Stimulated activated naive CD8-positive, alpha-beta T cell treated with anti-CD3 and anti-CD28 coated beads, Interleukin-15, Interleukin-2, amounts not matched to agents 100 ng/mL and 50 ng/mL, for 24 hours (primary cell): ENCODE measurements around the gene MGAT4A.

Experiments used
- H3K27ac Mint-ChIP-seq: one replicate; pipeline ENCODE4 v1.8.0; 2021; ENCODE audit warnings: mild to moderate bottlenecking, mixed read lengths
- H3K27me3 Mint-ChIP-seq: one replicate; pipeline ENCODE4 v1.8.0; 2021; ENCODE audit warnings: mixed read lengths
- H3K36me3 Mint-ChIP-seq: one replicate; pipeline ENCODE4 v1.8.0; 2021; ENCODE audit warnings: low read depth, mixed read lengths
- H3K4me1 Mint-ChIP-seq: one replicate; pipeline ENCODE4 v1.8.0; 2021; ENCODE audit warnings: low read depth, mixed read lengths
- H3K4me3 Mint-ChIP-seq: one replicate; pipeline ENCODE4 v1.8.0; 2021; ENCODE audit warnings: mild to moderate bottlenecking, mixed read lengths
- H3K9me3 Mint-ChIP-seq: one replicate; pipeline ENCODE4 v1.8.0; 2021; ENCODE audit warnings: mixed read lengths

The MGAT4A gene

DNA sequence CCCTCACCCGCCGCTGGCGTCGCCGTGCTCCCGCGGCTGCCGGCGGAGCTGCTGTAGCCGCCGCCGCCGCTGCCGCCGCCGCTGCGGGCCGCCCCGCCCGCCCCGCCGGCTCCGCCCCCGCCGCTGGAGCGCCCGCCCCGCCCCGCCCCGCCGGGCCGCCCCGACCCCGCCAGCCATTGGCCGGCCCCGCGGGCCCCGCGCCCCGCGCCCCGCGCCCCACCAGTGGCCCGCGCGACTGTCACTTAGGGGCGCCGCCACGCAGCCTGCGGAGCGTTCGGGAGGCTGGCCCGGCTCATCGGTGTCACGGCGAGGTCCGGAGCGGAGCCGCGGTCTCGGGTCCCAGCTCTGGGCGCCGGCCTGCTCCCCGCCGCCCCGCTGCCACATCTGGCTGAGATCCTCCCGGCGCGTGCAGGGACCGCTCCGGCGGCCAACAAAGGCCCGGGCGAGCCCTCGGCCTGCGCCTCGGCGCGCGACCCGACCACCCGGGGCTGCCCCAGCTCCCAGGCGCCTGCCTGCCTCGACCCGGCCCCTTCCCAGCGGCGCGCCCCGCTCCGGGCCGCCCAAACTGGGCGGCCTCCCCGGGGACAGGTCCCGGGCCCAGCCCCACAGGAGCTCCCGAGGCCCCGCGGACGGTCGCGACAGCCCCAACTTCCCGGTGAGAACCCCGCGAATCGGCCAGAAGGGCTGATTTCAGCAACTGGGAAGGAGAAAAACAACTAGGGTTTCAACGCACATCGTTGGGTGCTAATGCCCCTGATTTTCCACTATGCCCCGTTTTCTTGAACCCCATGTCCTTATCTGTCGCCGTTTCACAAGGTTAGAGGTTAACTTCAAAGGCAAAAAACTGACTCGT, at the start of gene MGAT4A:
MGAT4A (minus strand) TSS at position 92 of the 853 bp plus-strand sequence. CDS start 4,800 bp downstream, outside the sequence.
- no peaks in the 10 kb centered on the region for H3K9me3 Mint-ChIP-seq
- H3K4me3 Mint-ChIP-seq: peak within 1 kb of the TSS; percentile 93
- peak within 1 kb of the TSS; percentile 94 for H3K27ac Mint-ChIP-seq
- H3K27me3 Mint-ChIP-seq: no peaks in the 10 kb centered on the region
- no peaks in the 10 kb centered on the region for H3K36me3 Mint-ChIP-seq
- peaks cover 76% of the 10 kb centered on the region for H3K4me1 Mint-ChIP-seq

DNA sequence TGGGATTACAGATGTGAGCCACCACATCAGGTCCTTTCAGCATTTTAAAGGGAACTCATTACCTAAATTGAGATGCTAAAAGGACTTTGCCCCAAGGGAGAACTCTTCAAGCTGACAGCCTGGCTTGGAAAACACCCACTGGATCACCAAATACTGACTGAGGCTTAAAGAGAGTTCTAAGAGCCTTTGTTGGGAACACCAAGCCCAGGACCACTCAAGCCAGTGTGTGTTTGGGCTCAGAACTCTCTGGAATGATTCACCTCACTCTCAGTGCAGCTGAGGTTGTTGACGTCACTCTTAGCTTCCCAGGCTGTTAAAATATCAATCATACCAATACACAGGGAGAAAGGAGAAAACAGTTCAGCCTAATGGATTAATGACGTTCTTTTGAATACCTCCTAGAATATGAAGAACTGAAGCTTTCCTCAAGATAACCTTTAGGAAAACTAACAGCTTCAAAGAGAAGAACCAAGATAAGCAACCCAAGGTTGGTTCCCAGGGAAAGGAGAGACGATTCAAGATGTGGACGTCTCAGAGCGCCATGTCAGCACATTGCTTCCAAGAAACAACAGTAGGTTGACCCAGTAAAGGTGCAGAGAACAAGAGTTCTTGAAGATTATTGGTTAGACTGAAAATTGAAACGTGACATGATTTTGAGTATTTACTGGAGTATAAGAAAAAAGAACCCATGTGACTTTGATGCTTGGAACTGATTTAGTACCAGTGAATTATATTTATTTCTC, 48.0 kb upstream of the MGAT4A start:
- H3K27ac Mint-ChIP-seq: no peak overlapping the region
- peaks cover 5% of the 10 kb centered on the region for H3K36me3 Mint-ChIP-seq
- H3K27me3 Mint-ChIP-seq: no peaks in the 10 kb centered on the region
- H3K4me1 Mint-ChIP-seq: no peaks in the 10 kb centered on the region
- H3K9me3 Mint-ChIP-seq: peaks cover 10% of the 10 kb centered on the region
- H3K4me3 Mint-ChIP-seq: no peak overlapping the region

- H3K36me3 Mint-ChIP-seq: peaks cover 5% of the 10 kb centered on the region
- no peak overlapping the region for H3K4me3 Mint-ChIP-seq
These were observed 47.2 kb upstream of the MGAT4A start for GRCh38 chr2:98778151-98778550.

GRCh38 chr2:98777710-98778109, 46.8 kb upstream of the MGAT4A start:
- Mint-ChIP-seq H3K27me3 (no peaks in the 10 kb centered on the region), H3K4me1 (peaks cover 11% of the 10 kb centered on the region), H3K27ac (no peak overlapping the region), H3K9me3 (peaks cover 10% of the 10 kb centered on the region), H3K4me3 (no peak overlapping the region), H3K36me3 (peaks cover 5% of the 10 kb centered on the region)

More at GRCh38 chr2:98778151-98778550, 47.2 kb upstream of the MGAT4A start:
- Mint-ChIP-seq H3K9me3 (peaks cover 10% of the 10 kb centered on the region), H3K27me3 (no peaks in the 10 kb centered on the region), H3K4me1 (peaks cover 7% of the 10 kb centered on the region), H3K27ac (no peak overlapping the region)

DNA sequence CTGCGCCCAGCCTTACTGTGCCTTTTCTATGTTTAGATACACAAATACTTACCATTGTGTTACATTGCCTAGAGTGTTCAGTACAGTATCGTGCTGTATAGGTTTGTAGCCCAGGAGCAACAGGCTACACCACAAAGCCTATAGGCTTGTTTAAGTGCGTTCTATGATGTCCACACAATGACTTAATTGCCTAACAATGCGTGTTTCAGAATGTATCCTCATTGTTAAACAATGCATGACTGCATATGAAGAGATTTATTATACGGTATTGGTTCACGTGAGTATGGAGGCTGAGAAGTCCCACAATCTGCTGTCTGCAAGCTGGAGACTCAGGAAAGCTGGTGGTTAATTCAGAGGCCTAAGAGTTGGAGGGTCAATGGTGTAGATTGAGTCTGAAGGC, 46.1 kb upstream of the MGAT4A start:
- no peaks in the 10 kb centered on the region for H3K36me3 Mint-ChIP-seq

DNA sequence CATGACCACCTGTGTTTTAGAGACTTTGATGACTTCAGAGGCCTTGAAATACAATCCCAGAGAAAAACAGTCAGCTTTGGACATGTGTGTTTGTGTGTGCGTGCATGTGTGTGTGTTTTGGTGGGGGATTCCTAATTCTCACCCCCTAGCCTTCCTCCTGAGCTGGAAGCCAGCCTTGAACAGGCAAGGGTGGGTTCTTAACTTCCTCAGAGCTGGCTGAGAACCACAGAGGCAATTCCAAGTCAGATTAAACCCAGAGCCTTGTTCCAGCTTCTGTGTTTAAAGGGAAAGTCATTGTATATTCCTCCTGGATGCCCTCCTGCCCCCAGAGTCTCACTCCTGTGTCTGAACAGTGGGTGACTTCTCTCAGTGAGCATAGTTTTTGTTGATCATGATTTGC, 45.2 kb upstream of the MGAT4A start:
- no peaks in the 10 kb centered on the region for H3K9me3 Mint-ChIP-seq
- H3K27ac Mint-ChIP-seq: no peak overlapping the region
- no peaks in the 10 kb centered on the region for H3K27me3 Mint-ChIP-seq
- no peaks in the 10 kb centered on the region for H3K36me3 Mint-ChIP-seq
- no peak overlapping the region for H3K4me3 Mint-ChIP-seq
- H3K4me1 Mint-ChIP-seq: peaks cover 27% of the 10 kb centered on the region

More for the DNA sequence above, 46.1 kb upstream of the MGAT4A start:
- H3K9me3 Mint-ChIP-seq: peaks cover 5% of the 10 kb centered on the region
- H3K4me3 Mint-ChIP-seq: no peak overlapping the region
- peaks cover 17% of the 10 kb centered on the region for H3K4me1 Mint-ChIP-seq
- H3K27me3 Mint-ChIP-seq: no peaks in the 10 kb centered on the region
- H3K27ac Mint-ChIP-seq: no peak overlapping the region

GRCh38 chr2:98775146-98775986, 44.4 kb upstream of the MGAT4A start:
- no peaks in the 10 kb centered on the region for H3K36me3 Mint-ChIP-seq
- no peaks in the 10 kb centered on the region for H3K9me3 Mint-ChIP-seq
- H3K27me3 Mint-ChIP-seq: no peaks in the 10 kb centered on the region
- peaks cover 35% of the 10 kb centered on the region for H3K4me1 Mint-ChIP-seq
- no peak overlapping the region for H3K4me3 Mint-ChIP-seq
- H3K27ac Mint-ChIP-seq: no peak overlapping the region

DNA sequence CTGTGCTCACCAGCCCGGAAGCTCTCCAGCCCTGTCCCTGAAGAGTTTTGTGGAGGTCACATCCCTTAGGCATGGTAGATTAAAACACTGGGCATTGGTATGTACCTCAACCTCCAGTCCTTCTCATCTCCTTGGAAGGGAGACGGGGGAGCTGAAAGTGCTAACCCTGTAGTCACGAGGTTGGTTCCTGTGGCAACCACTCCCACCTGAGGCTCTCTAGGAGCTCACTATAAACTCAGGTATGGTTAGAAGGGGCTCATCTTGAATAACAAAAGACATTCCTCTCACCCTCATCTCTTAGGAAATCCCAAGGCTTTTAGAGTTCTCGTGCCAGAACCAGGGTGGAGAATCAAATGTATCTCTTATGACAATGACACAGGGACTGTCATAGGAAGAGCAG, 43.0 kb upstream of the MGAT4A start:
- Mint-ChIP-seq H3K36me3 (no peaks in the 10 kb centered on the region), H3K4me1 (peaks cover 49% of the 10 kb centered on the region), H3K27ac (no peak overlapping the region), H3K27me3 (no peaks in the 10 kb centered on the region), H3K4me3 (no peak overlapping the region), H3K9me3 (no peaks in the 10 kb centered on the region)

DNA sequence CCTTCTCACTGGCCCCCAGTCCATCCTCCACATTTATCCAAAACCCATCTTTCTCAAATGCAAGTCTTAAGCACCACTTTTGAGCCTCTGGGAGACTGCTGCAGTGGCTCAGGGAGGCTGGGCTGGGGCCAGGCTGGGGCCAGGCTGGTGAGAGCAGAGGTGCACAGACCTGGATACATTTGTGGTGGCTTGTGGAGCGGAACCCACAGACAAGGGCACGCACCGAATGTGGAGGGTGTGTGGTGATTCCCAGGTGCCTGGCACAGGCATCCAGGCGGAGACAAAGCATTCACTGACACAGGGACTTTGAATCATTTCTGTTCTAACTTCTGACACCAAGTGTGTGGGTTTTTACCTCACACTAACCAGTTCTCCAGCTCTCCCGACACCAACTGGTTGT, 42.2 kb upstream of the MGAT4A start:
- Mint-ChIP-seq H3K9me3 (no peaks in the 10 kb centered on the region), H3K4me1 (peaks cover 56% of the 10 kb centered on the region), H3K27ac (peak overlapping the region; percentile 18), H3K36me3 (no peaks in the 10 kb centered on the region), H3K27me3 (no peaks in the 10 kb centered on the region), H3K4me3 (no peak overlapping the region)

GRCh38 chr2:98772536-98772935, 41.6 kb upstream of the MGAT4A start:
- peak overlapping the region; percentile 84 for H3K4me3 Mint-ChIP-seq
- H3K27ac Mint-ChIP-seq: peak overlapping the region; percentile 18
- no peaks in the 10 kb centered on the region for H3K36me3 Mint-ChIP-seq
- H3K27me3 Mint-ChIP-seq: no peaks in the 10 kb centered on the region
- no peaks in the 10 kb centered on the region for H3K9me3 Mint-ChIP-seq
- H3K4me1 Mint-ChIP-seq: peaks cover 63% of the 10 kb centered on the region

DNA sequence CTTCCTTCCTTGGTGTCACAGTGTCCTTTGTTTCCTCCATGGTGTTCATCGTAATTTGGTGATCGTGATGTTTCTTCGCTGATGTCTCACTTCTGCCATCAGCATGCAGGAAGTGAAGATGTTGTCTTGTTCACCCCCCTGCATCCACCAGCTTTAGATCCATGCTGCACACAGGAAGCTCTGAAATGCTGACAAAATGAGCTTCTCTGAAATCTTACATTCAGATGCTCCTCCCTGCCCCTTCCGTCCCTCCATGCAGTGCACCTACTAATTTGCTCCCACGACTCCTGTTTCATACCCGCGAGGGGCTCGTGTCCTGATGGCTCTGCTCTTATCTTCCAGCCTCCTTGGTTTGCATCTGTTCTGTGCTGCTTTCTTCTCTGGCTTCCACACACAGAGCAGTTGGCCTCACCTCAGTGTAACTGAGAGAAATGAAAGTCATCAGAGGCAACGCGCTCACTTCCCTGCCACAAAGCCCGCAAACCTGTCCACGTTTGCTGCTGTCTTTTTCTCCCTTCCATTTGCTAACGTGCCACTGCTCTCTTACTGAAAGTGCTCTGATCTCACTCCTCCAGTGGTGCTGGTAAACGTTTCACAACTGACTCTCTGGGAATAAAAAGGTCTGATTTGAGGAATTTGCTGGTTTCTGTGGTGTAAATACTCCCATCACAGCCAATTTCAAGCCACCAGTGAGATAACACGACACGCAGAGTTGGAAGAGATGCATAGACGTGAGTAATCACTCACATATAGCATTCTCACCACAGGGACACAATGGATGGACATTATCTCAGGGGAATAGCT, 41.0 kb upstream of the MGAT4A start:
- Mint-ChIP-seq H3K9me3 (no peaks in the 10 kb centered on the region), H3K27ac (peak overlapping the region; percentile 95), H3K36me3 (no peaks in the 10 kb centered on the region), H3K4me3 (peak overlapping the region; percentile 84), H3K4me1 (peaks cover 69% of the 10 kb centered on the region), H3K27me3 (no peaks in the 10 kb centered on the region)

DNA sequence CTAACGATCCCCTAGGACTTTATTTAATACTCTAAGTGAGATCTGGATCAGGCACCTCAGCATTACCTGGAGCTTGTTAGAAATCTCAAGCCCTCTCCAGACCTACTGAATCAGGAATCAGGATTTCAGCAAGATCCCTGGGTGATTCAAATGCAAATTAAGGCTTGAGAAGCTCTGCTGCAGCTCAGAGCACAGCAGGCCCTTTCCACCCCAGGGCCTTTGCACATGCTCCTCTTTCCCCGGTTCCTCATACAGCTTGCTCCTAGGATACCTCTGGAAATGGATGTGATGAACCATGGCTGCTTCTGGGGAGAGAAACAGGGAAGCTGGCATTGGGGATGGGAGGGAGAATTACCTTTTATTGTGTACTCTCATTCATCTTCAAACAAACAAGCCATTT, 40.3 kb upstream of the MGAT4A start:
- Mint-ChIP-seq H3K4me3 (peak overlapping the region; percentile 84), H3K4me1 (peaks cover 76% of the 10 kb centered on the region), H3K9me3 (no peaks in the 10 kb centered on the region), H3K27me3 (no peaks in the 10 kb centered on the region), H3K27ac (peak overlapping the region; percentile 95), H3K36me3 (no peaks in the 10 kb centered on the region)

DNA sequence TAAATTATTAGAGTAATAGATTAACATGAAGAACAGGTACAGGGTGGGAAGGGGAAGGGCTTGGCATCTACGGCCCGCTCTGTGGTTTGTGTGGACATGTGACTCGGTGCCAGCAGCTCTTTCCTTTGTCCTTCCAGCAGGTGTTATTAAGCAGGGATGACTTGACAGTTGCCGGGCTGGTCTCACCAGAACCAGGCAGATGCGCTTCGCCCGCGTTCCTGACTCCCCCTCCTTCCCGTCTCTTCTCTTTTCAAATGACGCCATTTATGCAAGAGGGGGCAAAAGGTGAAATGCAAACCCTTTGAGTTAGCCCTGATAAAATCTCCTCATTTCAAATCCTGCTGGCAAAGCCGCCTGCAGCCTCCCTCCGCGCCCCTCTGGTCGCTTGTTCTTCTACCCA, 38.9 kb upstream of the MGAT4A start:
- Mint-ChIP-seq H3K27ac (peak overlapping the region; percentile 86), H3K36me3 (no peaks in the 10 kb centered on the region), H3K4me1 (peaks cover 83% of the 10 kb centered on the region), H3K4me3 (peak overlapping the region; percentile 84), H3K9me3 (no peaks in the 10 kb centered on the region), H3K27me3 (no peaks in the 10 kb centered on the region)

DNA sequence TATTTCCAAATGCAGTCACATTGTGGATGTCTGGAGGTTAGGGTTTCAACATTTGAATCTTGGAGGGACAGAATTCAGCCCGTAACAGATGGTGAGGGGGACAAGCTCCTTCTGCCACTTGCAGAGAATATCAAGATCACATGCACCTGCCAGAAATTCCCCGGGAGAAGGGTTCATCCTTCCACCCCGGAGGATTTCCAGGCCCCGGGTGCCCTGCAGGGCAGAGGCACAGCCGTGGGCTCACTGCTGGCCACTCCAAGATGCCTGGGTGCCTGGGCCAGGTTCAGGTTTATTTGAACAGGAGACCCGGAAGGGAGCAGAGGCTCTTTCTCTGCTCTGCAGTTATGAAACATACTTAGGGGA, 38.2 kb upstream of the MGAT4A start:
- peaks cover 83% of the 10 kb centered on the region for H3K4me1 Mint-ChIP-seq
- H3K4me3 Mint-ChIP-seq: peak overlapping the region; percentile 52
- peak overlapping the region; percentile 70 for H3K27ac Mint-ChIP-seq
- no peaks in the 10 kb centered on the region for H3K27me3 Mint-ChIP-seq
- no peaks in the 10 kb centered on the region for H3K9me3 Mint-ChIP-seq
- H3K36me3 Mint-ChIP-seq: no peaks in the 10 kb centered on the region
